ENCODE results near the gene COL1A1. TPM values are rescaled to one million over a fixed set of nuclear protein-coding genes. Genes with fewer than 3 reads are reported as not detected.
A peak's percentile ranks its signal among the peaks of the same experiment; 100 is the strongest.

The COL1A1 gene
- total RNA-seq, 1 donor from 2014 or later = 331 TPM

DNA sequence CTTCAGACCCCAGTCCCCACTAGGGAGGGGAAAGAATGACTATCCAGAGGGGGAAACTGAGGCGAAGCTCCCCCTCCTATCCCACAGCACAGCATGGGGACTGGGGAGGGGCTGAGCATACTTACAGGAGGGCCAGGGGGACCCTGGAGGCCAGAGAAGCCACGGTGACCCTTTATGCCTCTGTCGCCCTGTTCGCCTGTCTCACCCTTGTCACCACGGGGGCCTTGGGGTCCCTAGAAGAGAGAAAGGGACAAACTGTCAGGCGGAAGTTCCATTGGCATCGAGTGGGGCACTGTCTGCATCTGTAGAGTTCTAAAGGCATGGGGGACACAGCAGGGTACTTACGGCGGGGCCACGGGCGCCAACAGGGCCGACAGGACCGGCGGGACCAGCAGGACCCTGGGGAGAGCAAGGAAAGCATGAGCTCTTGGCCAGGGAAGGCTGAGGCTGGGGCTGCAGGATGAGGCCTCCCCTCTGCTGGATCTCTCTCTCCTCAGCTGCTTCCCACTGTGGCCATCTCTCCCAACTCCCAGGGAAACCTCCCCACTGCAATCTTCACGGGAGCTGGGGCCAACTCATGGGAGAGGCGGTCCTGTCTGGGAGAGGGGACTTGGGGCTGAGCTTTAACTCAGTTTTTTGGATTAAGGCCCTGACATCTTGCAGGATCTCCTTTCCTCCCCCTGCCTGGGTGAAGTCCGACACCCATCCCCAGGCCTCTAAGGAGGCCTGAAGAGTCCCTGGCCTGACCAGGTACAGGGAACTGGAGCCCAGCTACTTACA lies 13.5 kb downstream of the COL1A1 start:
- no peak for DNase-seq (ENCODE audit: low spot score)

DNA sequence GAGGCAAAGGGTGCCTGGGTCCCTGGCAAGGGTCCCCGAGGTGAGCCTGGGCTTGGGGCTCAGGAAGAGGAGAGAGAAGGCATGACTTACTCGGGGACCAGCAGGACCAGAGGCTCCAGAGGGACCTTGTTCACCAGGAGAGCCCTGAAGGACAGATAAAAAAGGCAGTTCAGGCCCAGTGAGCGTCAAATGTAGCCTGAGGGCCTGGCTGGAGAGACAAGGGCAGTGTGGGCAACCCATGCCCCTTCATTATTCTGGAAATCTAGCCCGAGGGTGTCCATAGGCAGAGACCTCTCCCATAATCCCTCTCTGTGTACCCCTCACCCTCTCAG lies 14.1 kb downstream of the COL1A1 start:
- DNase-seq (ENCODE audit: low spot score) = no peak

DNA sequence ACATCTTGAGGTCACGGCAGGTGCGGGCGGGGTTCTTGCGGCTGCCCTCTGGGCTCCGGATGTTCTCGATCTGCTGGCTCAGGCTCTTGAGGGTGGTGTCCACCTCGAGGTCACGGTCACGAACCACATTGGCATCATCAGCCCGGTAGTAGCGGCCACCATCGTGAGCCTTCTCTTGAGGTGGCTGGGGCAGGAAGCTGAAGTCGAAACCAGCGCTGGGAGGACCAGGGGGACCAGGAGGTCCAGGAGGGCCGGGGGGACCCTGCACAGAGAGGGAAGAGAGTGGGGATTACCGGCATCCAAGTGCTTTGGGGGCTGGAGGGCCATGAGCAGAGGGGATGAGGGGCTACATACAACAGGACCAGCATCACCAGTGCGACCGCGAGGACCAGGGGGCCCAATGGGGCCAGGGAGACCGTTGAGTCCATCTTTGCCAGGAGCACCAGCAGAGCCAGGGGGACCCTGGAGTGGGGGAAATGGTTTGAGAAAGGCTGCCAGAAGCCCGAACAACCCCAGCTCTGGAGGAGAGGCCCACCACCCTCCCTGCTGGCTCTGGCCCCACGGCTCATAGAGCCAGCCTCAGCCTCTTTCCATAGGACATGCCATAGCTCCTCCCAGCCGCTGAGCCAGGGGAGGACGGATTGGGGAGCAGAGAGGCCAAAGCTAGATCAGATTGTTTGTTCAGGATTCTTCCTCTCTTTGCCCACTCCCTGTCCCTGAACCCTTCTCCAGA lies 14.6 kb downstream of the COL1A1 start:
- no peak for DNase-seq (ENCODE audit: low spot score)

DNA sequence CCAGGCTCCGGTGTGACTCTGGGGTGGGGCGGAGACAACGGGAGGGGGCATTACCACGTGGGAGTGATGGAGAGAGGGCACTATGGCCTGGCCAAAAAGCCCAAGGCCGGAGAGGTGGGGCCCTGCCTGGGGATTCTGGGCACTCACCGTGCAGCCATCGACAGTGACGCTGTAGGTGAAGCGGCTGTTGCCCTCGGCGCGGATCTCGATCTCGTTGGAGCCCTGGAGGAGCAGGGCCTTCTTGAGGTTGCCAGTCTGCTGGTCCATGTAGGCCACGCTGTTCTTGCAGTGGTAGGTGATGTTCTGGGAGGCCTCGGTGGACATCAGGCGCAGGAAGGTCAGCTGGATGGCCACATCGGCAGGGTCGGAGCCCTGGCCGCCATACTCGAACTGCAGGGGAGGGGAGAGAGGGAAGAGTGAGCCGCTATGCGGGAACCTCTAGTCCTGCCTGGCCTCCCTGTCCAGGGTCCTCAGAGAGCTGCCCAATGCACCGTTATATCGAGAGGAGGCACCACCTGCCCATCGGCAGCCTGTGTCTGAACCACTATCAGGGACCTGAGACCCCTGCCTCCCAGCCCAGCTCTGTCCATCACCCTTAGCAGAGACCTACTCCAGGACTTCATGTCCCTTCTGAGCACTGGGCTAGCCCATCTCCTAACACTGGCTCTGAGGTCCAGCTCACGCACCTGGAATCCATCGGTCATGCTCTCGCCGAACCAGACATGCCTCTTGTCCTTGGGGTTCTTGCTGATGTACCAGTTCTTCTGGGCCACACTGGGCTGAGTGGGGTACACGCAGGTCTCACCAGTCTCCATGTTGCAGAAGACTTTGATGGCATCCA lies 15.6 kb downstream of the COL1A1 start:
- DNase-seq (ENCODE audit: low spot score) = no peak

DNA sequence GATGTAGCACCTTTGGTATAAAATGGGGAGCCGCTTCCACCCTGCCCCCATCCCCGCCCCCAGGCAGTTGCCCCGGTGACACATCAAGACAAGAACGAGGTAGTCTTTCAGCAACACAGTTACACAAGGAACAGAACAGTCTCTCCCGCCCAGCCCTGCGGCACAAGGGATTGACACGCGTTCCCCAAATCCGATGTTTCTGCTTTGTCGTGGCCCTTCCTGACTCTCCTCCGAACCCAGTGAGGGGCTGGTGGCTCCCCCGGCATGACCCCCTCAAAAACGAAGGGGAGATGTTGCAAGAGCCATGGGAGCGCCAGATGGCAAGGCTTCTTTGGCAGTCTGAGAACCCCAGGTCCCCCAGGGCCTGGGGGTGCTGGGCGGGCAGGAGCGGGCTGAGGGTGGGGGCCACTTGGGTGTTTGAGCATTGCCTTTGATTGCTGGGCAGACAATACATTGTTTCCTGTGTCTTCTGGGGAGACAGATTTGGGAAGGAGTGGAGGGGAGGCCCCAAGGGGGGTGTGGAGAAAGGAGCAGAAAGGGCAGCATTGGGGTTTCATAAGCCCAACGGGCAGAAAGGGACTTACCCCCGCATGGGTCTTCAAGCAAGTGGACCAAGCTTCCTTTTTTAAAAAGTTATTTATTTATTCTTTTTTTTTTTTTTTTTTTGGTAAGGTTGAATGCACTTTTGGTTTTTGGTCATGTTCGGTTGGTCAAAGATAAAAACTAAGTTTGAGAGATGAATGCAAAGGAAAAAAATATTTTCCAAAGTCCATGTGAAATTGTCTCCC lies 16.6 kb downstream of the COL1A1 start:
- DNase-seq (ENCODE audit: low spot score) = no peak

DNA sequence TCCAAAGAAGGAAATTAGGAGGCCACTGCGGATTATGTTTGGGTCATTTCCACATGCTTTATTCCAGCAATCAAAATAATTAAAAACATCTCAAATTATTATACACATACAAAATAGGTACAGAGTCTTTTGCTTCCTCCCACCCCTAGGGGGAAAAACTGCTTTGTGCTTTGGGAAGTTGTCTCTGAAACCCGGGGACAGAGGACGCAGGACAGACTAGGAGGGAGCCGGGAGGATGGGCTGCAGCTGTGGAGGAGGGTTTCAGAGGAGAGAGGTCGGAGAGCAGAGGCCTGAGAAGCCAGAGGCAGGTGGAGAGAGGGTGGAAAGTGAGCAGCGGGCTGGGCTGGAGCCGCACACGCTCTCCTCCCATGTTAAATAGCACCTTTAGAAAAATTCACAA lies 17.4 kb downstream of the COL1A1 start:
- DNase-seq (ENCODE audit: low spot score) = no peak

DNA sequence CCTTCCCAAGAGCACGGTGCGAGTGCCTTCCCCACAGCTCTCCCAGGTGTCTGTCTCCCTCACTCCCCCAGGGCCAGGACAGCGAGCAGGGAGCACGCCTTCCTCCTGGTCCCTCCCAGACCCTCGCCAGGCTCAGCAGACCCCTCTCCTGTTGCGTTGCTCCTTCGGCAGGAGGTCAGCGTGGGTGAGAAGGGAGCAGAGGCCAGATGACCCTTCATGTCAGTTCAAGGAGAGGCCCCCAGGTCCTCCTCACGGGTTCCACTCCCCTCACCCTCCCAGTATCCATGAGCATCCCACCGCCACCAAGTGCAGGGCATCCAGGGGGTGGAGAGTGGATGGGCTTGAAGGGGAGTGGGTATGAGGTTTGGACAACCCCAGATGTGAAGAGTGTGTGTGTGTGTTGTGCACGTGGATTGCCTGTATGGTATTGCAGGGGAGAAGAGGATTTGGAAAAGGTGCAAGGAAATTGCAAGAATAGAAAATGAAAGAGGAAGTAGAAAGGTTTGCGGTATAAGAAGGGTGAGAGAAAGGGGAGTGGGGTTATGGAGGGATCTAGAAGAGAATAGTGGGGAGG lies 17.9 kb downstream of the COL1A1 start:
- DNase-seq (ENCODE audit: low spot score) = no peak

DNA sequence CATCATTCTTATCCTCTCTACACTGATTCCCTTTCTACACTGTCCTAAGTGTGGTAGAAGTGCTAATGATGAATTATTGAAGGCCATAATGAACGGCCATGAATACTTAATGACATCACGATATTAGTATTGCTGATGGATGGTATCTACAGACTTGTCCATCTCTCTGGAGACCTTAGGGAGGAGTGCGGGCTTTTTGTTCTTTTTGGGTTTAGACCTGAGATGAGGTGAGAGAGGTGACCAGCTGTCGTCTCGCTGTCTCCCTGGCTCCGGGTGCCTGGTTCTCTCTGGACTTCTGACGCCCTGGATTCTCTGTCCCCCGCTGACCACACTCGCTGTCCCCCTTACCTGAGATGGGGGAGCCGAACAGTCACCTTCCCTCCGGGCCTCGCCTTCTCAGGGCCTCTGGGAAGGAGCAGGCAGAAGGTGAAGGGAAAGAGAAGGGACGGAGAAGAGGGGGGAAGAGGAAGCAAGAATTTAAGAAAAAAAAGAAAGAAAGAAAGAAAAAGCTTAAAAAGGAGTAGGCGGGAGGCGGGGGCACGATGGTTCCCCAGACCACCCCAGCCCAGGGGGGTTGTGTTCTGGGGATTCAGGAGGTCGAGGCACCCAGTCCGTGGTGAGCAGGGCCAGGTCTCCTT lies 18.5 kb downstream of the COL1A1 start:
- no peak for DNase-seq (ENCODE audit: low spot score)

DNA sequence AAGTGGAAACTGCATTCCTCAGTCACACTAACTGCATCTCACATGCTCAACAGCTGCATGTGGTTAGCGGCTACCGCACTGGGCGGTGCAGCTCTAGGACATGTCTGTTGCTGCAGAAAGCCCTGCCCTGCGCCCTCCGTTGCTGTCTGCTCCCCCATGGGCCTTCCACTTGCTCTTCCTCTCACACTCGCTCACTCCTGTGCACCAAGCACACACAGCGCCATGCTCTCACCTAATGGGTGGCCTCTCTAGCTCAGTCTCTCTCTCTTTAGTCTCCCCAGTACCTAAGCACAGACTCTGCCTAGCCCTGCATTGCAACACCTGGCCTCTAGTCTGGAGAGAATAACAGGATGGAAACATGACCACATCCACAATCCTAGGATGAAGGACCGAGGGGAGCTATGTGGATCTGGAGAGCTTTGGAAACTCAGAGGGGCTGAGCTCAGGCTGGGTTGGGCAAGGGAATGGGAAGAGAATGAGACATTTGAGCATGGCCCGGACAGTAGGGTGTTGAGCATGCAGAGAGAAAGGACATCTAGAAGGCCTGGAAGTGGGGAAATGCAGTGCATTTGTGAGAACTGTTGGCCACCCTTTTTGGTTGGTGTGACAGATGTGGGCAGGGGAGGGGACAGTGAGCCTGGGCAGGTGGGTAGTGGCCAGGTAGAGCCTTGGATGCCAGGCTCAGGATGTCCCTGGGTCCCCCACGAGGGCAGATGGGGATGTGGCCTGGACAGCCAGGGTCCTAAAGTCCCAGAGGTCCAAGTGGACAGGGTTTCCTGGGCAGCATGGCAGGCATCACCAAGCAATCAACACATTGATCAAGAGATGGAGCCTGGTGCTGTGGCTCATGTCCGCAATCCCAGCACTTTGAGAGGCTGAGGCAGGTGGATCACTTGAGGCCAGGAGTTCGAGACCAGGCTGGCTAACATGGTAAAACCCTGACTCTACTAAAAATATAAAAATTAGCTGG lies 19.6 kb downstream of the COL1A1 start:
- no peak for DNase-seq (ENCODE audit: low spot score)

DNA sequence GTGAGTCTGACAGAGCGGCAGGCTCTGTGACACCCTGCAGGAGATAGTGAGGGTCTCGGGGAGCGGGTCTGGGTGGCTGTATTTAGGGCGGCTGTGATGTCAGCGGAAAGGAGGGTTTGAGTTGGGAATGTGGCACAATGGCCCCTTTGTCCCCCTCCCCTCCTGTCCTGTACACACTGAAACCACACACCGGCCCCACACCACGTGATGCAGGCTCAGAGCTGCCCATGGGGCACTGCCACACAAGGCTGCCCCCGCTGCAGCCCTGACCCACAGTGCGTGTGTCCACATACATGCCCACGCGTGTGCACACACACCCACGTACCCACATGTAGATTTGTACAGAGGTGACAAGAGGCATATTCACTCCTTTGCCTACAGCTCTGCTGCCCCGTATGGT lies 20.3 kb downstream of the COL1A1 start:
- DNase-seq (ENCODE audit: low spot score) = no peak

DNA sequence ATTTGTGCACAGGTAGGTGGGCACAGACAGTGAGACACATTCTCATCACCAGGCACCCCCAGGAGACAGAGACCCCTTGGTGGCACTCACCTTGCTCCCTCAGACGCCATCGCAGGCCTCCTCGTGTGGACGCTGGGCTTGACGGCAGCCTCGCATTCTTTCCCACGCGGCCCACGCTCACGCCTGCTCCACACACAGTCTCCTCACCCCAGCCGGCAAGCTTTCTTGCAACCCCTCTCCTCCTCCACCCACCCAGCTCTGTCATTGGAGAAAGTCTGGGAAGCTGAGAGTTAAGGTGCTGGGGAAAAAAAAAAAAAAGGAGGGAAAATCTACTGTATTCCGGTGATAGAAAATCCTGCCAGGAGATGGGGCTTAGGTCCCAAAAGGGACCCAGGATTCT lies 20.8 kb downstream of the COL1A1 start:
- DNase-seq (ENCODE audit: low spot score) = no peak

DNA sequence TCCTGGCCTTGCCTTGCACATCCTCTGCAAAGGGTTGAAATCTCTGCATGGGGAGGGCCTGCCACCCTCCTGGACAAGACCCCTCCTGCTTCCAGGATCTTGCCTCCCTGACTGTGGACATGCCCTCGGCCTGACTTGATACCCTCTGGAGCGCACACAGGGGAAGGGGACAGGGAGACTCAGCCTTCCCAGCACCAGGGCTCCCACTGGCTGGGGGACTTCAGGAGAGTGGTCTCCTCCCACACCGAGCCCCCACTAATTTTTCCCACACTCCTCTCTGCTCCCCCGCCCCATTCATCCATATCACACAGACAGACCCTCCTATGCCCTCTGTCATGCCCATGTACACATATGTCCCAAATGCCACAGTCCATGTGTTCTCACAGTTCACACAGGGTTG lies 21.3 kb downstream of the COL1A1 start:
- no peak for DNase-seq (ENCODE audit: low spot score)

DNA sequence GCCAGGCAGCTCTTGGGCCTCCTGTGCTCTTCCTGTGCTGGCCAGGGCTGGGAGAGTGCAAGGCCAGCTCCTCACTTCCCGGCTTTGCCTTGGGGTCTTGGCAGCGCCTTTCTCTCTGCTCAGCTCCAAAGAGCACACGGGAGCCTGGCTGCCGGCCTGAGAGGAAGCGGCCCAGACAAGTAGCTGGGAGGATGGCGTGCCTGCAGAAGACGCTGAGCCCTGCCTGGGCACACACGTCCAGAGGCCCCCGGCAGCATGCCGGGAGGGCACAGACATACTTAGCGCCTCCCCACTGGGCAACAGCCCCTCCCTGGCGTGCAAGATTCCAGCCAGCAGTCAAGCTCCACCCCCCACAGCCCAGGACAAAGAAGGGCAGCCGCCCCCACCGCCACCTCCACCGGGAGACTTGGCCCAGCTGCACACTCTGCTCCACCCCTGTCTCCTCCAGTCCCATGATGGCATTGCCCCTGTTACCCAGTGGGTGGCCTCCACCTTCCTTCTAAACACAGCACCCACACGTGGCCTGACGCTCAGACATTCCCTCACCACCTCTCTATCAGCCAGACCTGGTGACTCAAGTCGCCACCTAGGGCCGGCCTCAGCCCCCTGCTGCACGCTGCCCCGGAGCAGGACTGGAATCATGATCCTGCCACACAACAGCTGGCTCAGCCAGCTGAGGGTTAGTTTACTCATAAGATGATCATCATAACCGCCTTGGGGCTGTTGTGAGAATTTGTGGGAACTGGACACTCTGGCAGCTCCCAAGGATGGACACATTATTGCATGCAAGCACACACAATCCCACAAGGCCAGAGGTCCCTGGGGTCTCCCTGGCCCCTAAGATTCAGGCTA lies 23.2 kb downstream of the COL1A1 start:
- DNase-seq (ENCODE audit: low spot score) = peak; percentile 83

DNA sequence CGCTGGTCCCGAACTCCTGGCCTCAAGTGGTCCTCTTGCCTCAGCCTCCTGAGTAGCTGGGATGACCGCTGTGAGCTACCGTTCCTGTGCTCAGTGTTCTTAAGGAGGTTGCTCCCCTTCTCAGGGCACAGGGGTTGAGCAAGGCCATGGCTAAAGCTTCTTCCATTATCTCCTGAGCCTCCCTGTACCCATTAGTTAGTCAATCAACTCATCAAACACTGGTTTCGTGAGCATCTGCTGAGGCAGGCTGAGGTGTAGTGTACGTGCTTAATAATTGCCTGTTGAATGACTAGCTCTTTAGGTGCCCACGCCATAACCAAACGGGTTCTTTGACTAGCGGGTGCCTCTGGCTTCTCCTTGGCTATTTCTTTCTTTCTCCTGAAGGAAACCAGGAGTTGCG lies 24.0 kb downstream of the COL1A1 start:
- no peak for DNase-seq (ENCODE audit: low spot score)

DNA sequence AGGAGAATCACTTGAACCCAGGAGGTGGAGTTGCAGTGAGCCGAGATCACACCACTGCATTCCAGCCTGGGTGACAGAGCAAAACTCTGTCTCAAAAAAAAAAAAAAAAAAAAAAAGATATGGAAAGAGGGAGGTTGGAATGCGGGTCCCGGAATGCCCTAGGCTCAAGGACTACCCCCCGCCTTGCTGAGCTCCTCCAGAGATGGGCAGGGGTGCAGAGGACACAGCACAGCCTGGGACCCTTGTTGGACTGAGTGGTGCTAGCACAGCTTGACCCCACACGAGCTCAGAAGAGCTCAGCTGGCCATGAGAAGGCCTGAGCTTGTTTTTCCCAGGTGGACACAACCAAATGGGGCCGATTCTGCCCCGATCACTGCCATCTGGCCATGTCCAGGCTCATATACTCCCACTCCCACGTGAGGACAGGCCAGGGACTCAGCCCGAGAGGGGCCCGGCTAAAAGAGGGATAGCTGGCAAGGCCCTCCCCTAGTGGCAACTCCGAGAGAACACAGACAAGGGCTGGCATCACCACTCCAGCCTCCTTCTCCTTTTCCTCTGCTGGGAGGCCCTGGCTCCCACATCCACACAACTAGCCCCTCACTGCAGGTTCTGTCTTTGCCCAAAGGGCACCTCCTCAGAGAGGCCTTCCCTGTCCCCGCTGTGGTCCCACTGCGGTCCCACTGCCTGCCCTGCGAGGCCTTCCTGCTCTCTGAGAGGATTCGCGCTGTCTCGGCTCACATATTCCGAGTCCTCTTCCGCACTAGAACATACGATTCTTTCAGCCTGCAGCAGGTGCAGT lies 24.7 kb downstream of the COL1A1 start:
- no peak for DNase-seq (ENCODE audit: low spot score)

DNA sequence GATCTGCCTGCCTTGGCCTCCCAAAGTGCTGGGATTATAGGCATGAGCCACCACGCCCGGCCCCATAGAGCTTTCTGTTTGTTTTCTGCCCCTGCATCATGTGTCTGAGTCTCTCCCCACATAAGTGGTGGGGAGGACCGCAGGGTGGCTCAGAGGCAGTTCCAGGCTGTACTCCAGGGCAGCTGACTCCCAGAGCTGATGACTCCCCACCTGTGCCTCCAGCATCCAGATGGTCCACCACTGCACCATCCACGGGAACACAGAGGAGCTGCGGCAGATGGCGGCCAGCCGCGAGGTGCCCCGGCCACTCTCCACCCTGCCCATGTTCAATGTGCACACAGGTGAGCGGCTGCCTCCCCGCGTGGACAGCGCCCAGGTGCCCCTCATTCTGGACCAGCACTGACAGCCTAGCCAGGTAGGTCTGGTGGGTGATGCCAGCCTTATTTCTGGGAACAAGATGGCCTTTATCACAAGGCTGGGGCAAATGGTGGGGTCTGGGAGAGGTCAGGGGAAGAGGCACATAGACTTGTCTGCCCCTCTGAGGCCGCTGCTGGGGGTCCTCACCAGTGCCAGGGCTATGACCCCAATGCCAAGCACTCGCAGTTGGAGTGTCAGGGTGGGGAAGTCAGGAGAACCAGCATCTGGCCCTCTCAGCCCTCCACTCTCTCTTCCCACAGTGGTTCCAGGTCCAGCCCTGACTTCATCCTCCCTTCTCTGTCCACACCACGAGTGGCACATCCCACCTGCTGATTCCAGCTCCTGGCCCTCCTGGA lies 26.2 kb downstream of the COL1A1 start:
- no peak for DNase-seq (ENCODE audit: low spot score)

DNA sequence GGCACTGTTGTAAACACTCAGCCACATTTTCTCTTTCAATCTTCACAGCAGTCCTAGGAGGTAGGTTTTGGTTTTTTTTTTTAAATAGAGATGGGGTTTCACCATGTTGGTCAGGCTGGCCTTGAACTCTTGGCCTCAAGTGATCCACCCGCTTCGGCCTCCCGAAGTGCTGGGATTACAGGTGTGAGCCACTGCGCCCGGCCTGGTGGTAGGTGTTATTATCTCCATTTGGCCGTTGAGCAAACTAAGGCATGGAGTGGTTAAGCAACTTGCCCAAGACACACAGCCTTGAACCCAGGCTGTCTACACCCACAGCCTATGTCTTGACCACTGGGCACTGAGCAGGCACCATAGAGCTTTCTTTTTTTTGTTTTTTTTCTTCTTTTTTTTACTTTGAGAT lies 27.0 kb downstream of the COL1A1 start:
- no peak for DNase-seq (ENCODE audit: low spot score)

Data from ureter (tissue), 1 donor.